Skeletal muscle satellite cell (primary cell): ENCODE data around the gene TMEM126B. TPM values are rescaled to one million over a fixed set of nuclear protein-coding genes. Genes with fewer than 3 reads are reported as not detected.
"Not testable (repeated sequence)": the region's sequence is repeated elsewhere in the genome, so short reads cannot be mapped to it uniquely, and the experiment has no call there.

Experiments used
- H3K27me3 ChIP-seq: 2 replicates; pipeline ENCODE4 v1.7.0; 2013; ENCODE audit warnings: low read length; ENCODE audit not compliant: control insufficient read depth, insufficient read depth
- H3K36me3 ChIP-seq: 2 replicates; pipeline ENCODE4 v1.7.0; 2013; ENCODE audit warnings: mild to moderate bottlenecking, control low read depth, low read length; ENCODE audit not compliant: insufficient read depth
- H3K4me1 ChIP-seq: 2 replicates; pipeline ENCODE4 v1.7.0; 2013; ENCODE audit warnings: low read length; ENCODE audit not compliant: control insufficient read depth, insufficient read depth
- H3K4me2 ChIP-seq: 2 replicates; pipeline ENCODE4 v1.7.0; 2013; ENCODE audit warnings: mild to moderate bottlenecking, low read length
- H3K4me3 ChIP-seq: 2 replicates; pipeline ENCODE4 v1.7.0; 2013; ENCODE audit warnings: low read length
- H3K9ac ChIP-seq: 2 replicates; pipeline ENCODE4 v1.7.0; 2013; ENCODE audit warnings: mild to moderate bottlenecking, low read depth, low read length, moderate library complexity
- H3K9me3 ChIP-seq: replicated peaks from 2 replicates; pipeline ENCODE4 v1.7.0; 2013; ENCODE audit warnings: mild to moderate bottlenecking, control low read depth, low read length
- total RNA-seq: library from RNA; depleted of rRNA; stranded (reverse); fragments of >200 nt; gene quantifications from 2 replicates; pipeline ENCODE4 v1.2.3, GENCODE V29; 2012; rRNA removed

Gene TMEM126B
- total RNA-seq, result 57.4 and 65.4 TPM in 2 replicates

GRCh38 chr11:85627998-85628770 is at the start of gene TMEM126B:
Gene TMEM126B (plus strand): TSS chr11:85628593. CDS start chr11:85628608, 15 bp downstream.
- Histone ChIP-seq H3K4me3 (peak within 1 kb of the TSS; percentile 82), H3K4me1 (peaks cover 9% of the 10 kb centered on the region), H3K9me3 (no peaks in the 10 kb centered on the region), H3K9ac (peak within 1 kb of the TSS; percentile 81), H3K4me2 (peak within 1 kb of the TSS; percentile 99), H3K27me3 (no peaks in the 10 kb centered on the region), H3K36me3 (peaks cover 12% of the 10 kb centered on the region)

- Histone ChIP-seq H3K4me1 (no peaks in the 10 kb centered on the region), H3K27me3 (no peaks in the 10 kb centered on the region), H3K4me3 (no peak overlapping the region), H3K9ac (no peak overlapping the region), H3K4me2 (no peak overlapping the region), H3K9me3 (no peaks in the 10 kb centered on the region), H3K36me3 (no peaks in the 10 kb centered on the region)
Observed at GRCh38 chr11:85582111-85582510, 46.3 kb upstream of the TMEM126B start.

- no peak overlapping the region for H3K4me2 ChIP-seq
- H3K4me3 ChIP-seq, result no peak overlapping the region
- no peaks in the 10 kb centered on the region for H3K36me3 ChIP-seq
- H3K9me3 ChIP-seq, result no peaks in the 10 kb centered on the region
- no peaks in the 10 kb centered on the region for H3K4me1 ChIP-seq
- H3K9ac ChIP-seq, result no peak overlapping the region
- no peaks in the 10 kb centered on the region for H3K27me3 ChIP-seq
Observed at GRCh38 chr11:85589373-85589772, 39.0 kb upstream of the TMEM126B start.

- no peak overlapping the region for H3K4me2 ChIP-seq
- H3K4me1 ChIP-seq, result no peaks in the 10 kb centered on the region
- H3K27me3 ChIP-seq, result no peaks in the 10 kb centered on the region
- no peak overlapping the region for H3K4me3 ChIP-seq
- no peak overlapping the region for H3K9ac ChIP-seq
- H3K9me3 ChIP-seq, result no peaks in the 10 kb centered on the region
- no peaks in the 10 kb centered on the region for H3K36me3 ChIP-seq
Observed at GRCh38 chr11:85590848-85591483, 37.4 kb upstream of the TMEM126B start.

- no peak overlapping the region for H3K4me2 ChIP-seq
- no peaks in the 10 kb centered on the region for H3K27me3 ChIP-seq
- H3K4me1 ChIP-seq, result no peaks in the 10 kb centered on the region
- no peak overlapping the region for H3K9ac ChIP-seq
- H3K4me3 ChIP-seq, result no peak overlapping the region
- H3K9me3 ChIP-seq, result no peaks in the 10 kb centered on the region
- no peaks in the 10 kb centered on the region for H3K36me3 ChIP-seq
Observed at GRCh38 chr11:85595285-85595884, 33.0 kb upstream of the TMEM126B start.

- no peak overlapping the region for H3K9ac ChIP-seq
- no peaks in the 10 kb centered on the region for H3K27me3 ChIP-seq
- no peaks in the 10 kb centered on the region for H3K9me3 ChIP-seq
- H3K36me3 ChIP-seq, result no peaks in the 10 kb centered on the region
- H3K4me2 ChIP-seq, result no peak overlapping the region
- no peak overlapping the region for H3K4me3 ChIP-seq
- H3K4me1 ChIP-seq, result no peaks in the 10 kb centered on the region
Observed at GRCh38 chr11:85596886-85597285, 31.5 kb upstream of the TMEM126B start.

GRCh38 chr11:85599083-85599482 is 29.3 kb upstream of the TMEM126B start:
- Histone ChIP-seq H3K9me3 (no peaks in the 10 kb centered on the region), H3K4me2 (no peak overlapping the region), H3K27me3 (no peaks in the 10 kb centered on the region), H3K36me3 (no peaks in the 10 kb centered on the region), H3K4me3 (no peak overlapping the region), H3K4me1 (no peaks in the 10 kb centered on the region), H3K9ac (no peak overlapping the region)

- Histone ChIP-seq H3K4me1 (no peaks in the 10 kb centered on the region), H3K4me2 (no peak overlapping the region), H3K9me3 (no peaks in the 10 kb centered on the region), H3K4me3 (no peak overlapping the region), H3K36me3 (no peaks in the 10 kb centered on the region), H3K27me3 (no peaks in the 10 kb centered on the region), H3K9ac (no peak overlapping the region)
Observed at GRCh38 chr11:85602526-85603213, 25.7 kb upstream of the TMEM126B start.

GRCh38 chr11:85603220-85603619 is 25.2 kb upstream of the TMEM126B start:
- Histone ChIP-seq H3K4me3 (no peak overlapping the region), H3K9me3 (no peaks in the 10 kb centered on the region), H3K36me3 (no peaks in the 10 kb centered on the region)

GRCh38 chr11:85606237-85606636 is 22.2 kb upstream of the TMEM126B start:
- not testable (repeated sequence) for H3K4me3 ChIP-seq, H3K4me1 ChIP-seq, H3K4me2 ChIP-seq, H3K9me3 ChIP-seq, H3K36me3 ChIP-seq, H3K27me3 ChIP-seq, H3K9ac ChIP-seq

More at GRCh38 chr11:85603220-85603619, 25.2 kb upstream of the TMEM126B start:
- H3K27me3 ChIP-seq, result no peaks in the 10 kb centered on the region
- H3K4me1 ChIP-seq, result no peaks in the 10 kb centered on the region
- H3K4me2 ChIP-seq, result no peak overlapping the region
- no peak overlapping the region for H3K9ac ChIP-seq

GRCh38 chr11:85608621-85609020 is 19.8 kb upstream of the TMEM126B start:
- not testable (repeated sequence) for H3K36me3 ChIP-seq, H3K4me3 ChIP-seq, H3K4me1 ChIP-seq, H3K9me3 ChIP-seq, H3K27me3 ChIP-seq, H3K9ac ChIP-seq, H3K4me2 ChIP-seq
